Sciatic nerve (tissue), 2 donors: ENCODE results near the gene CDH13. TPM values are rescaled to one million over a fixed set of nuclear protein-coding genes. Genes with fewer than 3 reads are reported as not detected.

Experiments
- ATAC-seq: fragments of 200-7000 bp; cut with Tn5 transposase; one replicate; pipeline ENCODE4 v1.9.1; 2020; ENCODE audit warnings: mild to moderate bottlenecking, moderate library complexity
- DNase-seq: peaks from one replicate; pipeline ENCODE4 v3.0.0-alpha.2; 2020; ENCODE audit warnings: low spot score
- intact Hi-C: fragments of 100-400 bp; cut with DNase I; formaldehyde crosslinking; loops from one replicate; pipeline ENCODE4 v1.14.2; 2022
- total RNA-seq: library from RNA; stranded (reverse); fragmentation: NEBNext Ultra II Directional; extraction: Animal tissue kit (Norgen Biotek cat#: 25700); gene quantifications from one replicate; pipeline ENCODE4 v1.2.1, GENCODE V29; 2021
- donor health status: DM: no; HTN: no; CAD: no.
- donor health status: DM: no; HTN: no; CAD: no.

Gene CDH13
- total RNA-seq, 1 donor from 2014 or later, result 7.5 TPM

- intact Hi-C loops, result no loop called here
- no peak for ATAC-seq
Measured at GRCh38 chr16:83306961-83307593, 680.3 kb downstream of the CDH13 start.

DNA sequence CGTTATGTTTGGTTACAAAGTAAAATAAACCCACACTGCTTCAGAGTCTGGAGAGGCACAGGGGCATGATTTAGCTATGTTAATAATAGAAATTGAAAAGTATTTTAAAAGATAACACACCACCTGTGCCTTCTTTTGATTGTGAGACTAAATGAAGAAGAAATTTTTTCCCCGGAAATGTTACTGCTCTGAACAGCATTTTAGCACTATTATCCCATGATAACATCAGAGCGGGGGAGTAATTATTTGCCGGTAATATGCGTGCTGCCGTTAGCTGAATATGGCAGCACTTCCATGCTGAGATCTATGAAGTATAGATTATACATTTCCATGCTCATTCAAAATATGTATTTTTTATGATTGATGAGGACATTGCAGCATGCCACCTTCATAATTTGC is 680.8 kb downstream of the CDH13 start:
- ATAC-seq, result no peak
- intact Hi-C loops, result no loop called here
- no peak for DNase-seq

More at GRCh38 chr16:83306961-83307593, 680.3 kb downstream of the CDH13 start:
- DNase-seq, result no peak

- ATAC-seq, result no peak
- intact Hi-C loops, result no loop called here
- DNase-seq, result no peak
Measured at GRCh38 chr16:83308414-83308813, 681.6 kb downstream of the CDH13 start.

DNA sequence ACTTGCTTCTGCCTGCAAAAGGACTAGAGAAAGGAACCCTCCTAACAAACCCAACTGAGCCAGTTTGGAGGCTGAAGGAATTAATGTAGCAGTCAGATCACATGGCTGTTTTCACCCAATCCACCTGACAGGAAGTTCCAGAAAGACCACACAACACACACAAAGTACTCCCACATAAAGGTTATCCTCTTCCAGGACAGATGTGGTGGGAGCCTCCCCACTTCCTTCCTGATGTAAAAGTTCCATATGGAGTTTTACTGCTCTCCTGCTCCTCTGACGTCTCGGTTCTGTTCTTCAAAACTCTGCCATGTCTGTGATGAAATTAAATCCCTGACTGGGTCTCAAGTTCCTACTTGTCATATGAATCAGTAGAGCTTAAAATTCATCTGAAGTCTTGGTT is 684.0 kb downstream of the CDH13 start:
- intact Hi-C loops, result no loop called here
- ATAC-seq (no peak), DNase-seq (no peak)

- ATAC-seq (no peak), DNase-seq (no peak)
- intact Hi-C loops, result no loop called here
Measured at GRCh38 chr16:83312015-83312717, 685.4 kb downstream of the CDH13 start.

GRCh38 chr16:83312718-83313245 is 686.0 kb downstream of the CDH13 start:
- intact Hi-C loops, result no loop called here
- ATAC-seq, result no peak
- DNase-seq, result no peak

- ATAC-seq (no peak), DNase-seq (no peak)
- intact Hi-C loops, result no loop called here
Measured at GRCh38 chr16:83315271-83315670, 688.5 kb downstream of the CDH13 start.

GRCh38 chr16:83316458-83316857 is 689.7 kb downstream of the CDH13 start:
- intact Hi-C loops, result no loop called here
- DNase-seq (no peak), ATAC-seq (no peak)

DNA sequence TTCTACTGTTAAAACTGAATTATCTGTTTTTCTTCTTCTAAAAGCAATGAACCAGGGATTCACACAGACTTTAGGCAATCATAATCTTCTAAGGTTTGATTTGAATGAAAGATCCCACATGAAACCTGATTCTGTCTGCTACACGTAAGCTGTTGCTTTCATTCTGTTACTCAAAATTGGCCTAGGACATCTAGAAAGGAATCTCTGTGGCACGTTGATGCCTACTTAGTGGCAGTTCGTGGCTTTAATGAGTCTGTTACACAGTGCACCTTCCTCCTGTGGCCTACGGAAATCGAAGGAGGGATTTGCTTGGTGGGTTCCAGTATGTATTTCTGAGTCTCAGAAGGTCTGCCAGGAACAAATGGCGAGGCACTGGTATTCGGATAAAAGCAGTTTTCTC is 691.6 kb downstream of the CDH13 start:
- intact Hi-C loops, result no loop called here
- no peak for ATAC-seq
- no peak for DNase-seq

GRCh38 chr16:83328936-83329335 is 702.2 kb downstream of the CDH13 start:
- DNase-seq (no peak), ATAC-seq (no peak)
- intact Hi-C loops, result no loop called here

- intact Hi-C loops, result no loop called here
- no peak for ATAC-seq
- DNase-seq, result no peak
Measured at GRCh38 chr16:83329441-83329840, 702.7 kb downstream of the CDH13 start.

GRCh38 chr16:83330251-83330650 is 703.5 kb downstream of the CDH13 start:
- no peak for ATAC-seq
- DNase-seq, result no peak
- intact Hi-C loops, result no loop called here

DNA sequence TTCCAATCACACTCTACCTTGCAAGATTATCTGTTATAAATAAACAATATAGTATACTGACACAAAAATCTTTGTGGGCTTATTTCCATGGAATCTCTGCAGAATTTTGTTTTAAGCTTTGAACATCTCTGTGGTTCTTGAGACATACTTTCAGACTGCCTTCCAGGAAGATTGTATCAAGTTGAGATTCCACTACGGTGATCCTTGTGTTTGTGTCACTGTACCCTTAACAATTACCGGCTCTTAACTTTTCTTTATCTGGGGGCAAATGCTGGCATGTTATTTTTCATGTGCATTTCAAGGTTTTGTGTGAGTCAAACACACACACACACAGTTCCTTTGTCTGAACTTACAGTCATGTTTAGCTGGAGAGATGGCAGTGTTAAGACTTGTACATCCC is 708.3 kb downstream of the CDH13 start:
- DNase-seq (no peak), ATAC-seq (no peak)
- intact Hi-C loops, result no loop called here

DNA sequence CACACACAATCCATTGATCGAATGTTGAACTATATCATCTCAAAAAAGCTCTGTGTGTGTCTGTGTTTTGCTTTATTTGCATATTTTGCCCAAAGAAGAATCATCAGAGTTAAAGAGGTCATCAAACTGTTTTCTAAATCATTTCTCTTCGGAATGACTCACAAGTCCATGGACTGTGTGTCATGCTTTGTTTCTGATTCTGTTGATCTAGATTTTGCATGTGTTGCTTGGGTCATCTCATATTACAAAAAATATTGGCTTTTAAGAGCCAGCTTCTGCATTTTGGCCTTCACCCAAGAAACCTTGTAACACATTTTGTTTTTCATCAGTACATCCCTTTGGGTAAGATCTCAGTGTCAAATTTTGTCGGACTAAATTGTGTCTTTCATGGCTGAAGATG is 709.8 kb downstream of the CDH13 start:
- no peak for DNase-seq
- intact Hi-C loops, result no loop called here
- ATAC-seq, result no peak

DNA sequence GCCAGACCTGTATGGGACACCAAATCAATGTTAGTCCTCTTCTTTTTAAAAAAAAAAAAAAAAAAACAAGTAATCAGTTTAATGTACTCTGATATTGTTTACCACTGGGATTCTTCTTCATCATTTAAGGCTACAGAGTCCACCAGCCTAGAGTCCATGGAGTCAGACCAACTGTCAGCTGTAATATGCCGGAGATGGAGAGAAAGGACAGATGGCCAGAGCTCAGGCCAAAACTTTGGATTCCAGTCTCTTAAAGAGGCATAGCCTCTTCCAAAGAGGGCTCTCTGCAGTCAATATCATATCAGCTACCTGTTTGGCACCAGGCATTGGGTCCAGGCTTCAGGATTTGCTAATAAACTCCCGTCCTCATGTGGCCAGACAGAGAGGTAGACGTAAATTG is 711.4 kb downstream of the CDH13 start:
- no peak for DNase-seq
- no peak for ATAC-seq
- intact Hi-C loops, result no loop called here

GRCh38 chr16:83338941-83339340 is 712.2 kb downstream of the CDH13 start:
- intact Hi-C loops, result no loop called here
- no peak for ATAC-seq
- no peak for DNase-seq

GRCh38 chr16:83343935-83344366 is 717.2 kb downstream of the CDH13 start:
- DNase-seq (no peak), ATAC-seq (peak; percentile 60)
- intact Hi-C loops, result no loop called here

GRCh38 chr16:83345846-83346640 is 719.3 kb downstream of the CDH13 start:
- intact Hi-C loops, result no loop called here
- ATAC-seq (no peak), DNase-seq (no peak)

GRCh38 chr16:83348991-83349390 is 722.2 kb downstream of the CDH13 start:
- ATAC-seq (no peak), DNase-seq (no peak)
- intact Hi-C loops, result no loop called here

DNA sequence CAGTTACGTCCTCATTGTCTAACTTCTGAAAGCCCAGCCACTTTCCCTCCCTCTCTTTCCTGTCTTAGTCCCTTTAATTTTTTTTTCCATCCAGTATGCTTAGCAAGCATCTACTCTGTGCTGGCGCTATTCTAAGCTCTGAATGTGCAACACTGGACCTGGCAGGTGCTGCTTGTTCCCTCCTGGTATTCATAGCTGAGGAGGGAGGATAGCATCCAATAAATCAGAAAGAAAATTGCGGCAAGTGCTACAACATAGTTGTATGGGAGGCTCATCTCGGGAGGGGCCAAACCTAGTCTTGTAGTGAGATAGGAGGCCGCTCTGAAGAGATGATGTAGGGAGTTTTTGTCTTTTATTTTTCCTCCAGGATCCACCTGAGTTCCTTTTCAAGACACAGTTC is 723.7 kb downstream of the CDH13 start:
- intact Hi-C loops, result no loop called here
- no peak for ATAC-seq
- DNase-seq, result no peak
